Activated CD8-positive, alpha-beta memory T cell treated with anti-CD3 and anti-CD28 coated beads for 1 hour (primary cell): ENCODE measurements around the gene REEP3.

Experiments used
- DNase-seq, 2 donors: peaks; one replicate each; pipeline ENCODE4 v3.0.0-alpha.2; 2020; ENCODE audit warnings: low read depth in 1 of 2; ENCODE audit errors: extremely low read depth in 1 of 2

The REEP3 gene

DNA sequence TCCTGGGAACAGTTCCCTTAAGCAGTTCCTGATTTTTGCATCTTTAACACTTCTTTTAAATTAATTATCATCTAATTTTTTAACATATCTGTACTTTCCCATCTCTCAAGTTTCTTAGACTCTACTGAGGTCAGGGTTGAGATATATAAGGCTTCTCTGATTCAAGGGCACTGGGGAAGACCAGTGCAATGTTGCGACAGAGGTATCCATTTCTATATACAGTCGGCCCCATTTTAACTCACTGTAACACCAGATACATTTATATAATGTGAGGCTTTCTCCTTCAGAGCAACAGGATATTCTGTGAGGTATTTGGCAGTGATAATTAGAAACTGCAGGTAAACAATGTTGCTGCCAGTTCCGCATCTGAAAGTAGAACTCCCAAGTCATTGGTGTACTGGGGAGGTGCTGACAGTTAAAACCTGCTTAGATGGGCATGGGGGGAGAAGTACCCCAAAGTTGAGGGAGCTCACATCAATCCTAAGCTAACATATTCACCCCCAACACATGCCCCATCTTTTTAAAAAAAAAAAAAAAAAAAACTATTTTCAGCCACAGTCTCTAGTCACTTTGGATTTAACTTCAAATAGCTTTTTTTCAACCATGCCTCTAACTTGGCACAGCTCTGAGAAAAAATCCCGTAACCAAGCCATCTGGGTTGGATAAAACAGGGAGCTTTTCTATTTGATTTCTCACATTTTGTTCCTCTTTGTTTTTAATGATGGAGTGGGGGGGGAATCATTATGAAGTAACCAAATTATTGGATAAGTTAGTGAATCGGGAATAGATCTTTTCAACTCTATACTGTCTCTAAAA lies 62.9 kb downstream of the REEP3 start:
- DNase-seq, result no peak

DNA sequence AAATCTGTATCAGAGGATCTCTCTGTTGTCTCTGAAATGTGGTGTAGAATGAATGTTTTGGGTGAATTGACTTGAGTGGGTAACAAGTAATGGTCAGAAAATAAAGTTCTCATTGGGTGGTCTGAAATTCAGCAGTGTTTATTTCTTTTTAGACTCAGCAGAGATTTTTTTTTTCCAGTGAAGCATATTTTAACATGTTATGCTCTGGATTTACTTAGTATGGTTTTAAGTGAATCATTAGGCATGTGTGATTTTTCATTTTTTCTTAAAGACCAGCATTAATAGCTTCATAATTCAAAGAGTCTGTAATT lies 63.5 kb downstream of the REEP3 start:
- DNase-seq, result no peak

DNA sequence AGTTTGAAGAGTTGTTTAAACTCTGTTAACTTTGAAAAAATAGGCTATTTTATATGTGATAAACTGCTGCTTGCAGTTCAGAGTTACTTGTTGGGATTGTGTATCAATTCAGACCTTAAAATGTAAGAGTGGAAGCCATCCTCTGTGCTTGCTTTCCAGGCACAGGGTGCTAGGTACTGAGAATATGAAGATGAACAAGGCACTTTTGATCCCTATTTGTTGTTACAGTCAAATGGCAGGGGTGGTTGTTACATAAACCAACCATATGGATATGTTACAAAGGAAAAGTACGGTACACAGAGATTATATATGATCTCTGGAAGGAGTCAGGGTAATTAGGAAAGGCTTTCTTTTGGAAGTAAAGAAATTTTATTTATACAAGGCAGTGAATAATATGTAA lies 63.8 kb downstream of the REEP3 start:
- no peak for DNase-seq

GRCh38 chr10:63586043-63586442 lies 64.8 kb downstream of the REEP3 start:
- DNase-seq, result no peak

DNA sequence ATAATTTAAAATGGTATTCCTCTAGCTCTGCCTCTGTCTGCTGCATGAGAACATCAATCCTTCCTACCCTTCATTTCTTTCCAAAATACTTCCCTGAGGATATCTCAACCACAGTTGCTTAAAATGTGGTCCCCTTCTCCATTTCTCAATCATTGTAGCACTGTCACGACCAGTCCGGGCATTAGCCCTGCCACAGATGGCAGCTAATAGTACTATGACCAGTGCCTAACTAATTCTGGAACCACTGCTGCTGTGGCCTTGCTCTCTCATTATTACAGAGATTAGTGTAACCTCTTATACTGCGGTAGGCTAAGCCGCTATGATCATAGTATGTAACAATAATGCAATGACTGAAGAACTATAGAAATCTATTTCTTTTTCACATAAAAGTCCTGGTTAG lies 66.0 kb downstream of the REEP3 start:
- DNase-seq, result no peak

GRCh38 chr10:63588436-63589167 lies 67.4 kb downstream of the REEP3 start:
- DNase-seq, result no peak

DNA sequence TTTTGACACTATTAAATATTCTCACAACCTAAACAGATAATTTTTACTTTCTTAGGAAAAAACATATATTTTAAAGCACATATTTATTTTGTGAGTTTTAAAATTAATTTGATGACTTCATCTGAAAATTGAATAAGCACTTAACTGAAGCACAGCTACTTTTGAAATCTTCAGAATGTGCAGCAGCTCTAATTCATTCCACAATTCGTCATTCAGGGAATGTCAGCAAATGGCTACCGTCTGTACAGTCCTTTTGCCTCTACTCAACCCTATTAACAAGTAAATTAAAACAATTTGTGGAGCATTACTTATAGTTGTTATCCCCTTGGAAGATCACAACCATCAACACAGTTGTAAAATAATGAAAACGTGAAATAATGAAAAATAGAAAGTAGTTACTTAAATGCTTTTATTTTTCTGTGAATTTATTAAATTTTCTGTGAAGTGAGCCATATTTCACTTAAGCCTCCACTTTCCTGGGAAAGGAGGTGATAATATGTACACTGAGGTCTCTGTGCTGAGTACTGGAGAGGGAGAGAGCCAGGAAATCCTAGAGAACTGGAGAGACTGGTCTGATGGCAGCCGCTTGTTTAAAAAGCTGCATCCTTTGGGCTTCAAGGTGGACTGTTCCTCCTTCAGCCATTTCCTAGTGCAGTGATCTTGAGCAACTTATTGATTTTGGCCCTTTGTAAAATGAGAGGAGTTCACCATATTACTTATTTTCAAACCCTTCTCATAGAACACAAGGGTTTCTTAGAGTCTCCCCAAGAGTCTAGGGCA lies 70.6 kb downstream of the REEP3 start:
- no peak for DNase-seq

DNA sequence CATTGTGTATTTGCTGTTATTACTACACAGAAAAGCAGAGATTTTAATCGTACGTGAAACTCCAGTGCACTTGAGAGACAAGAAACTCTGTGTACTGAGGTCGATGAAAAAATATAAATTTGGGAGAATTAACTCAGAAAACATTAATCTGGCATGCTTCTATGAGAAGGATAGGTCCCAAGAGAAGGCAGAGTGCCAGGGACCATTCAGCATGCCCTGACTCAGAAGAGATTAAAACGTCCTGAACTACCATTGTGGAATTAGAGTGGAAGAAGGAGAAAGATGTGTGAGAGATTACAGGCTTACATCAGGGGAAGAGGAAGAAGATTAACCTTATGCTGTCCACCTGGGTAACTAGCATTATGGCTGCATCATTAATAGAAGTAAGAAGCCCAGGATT lies 72.4 kb downstream of the REEP3 start:
- no peak for DNase-seq

GRCh38 chr10:63595072-63595471 lies 73.9 kb downstream of the REEP3 start:
- DNase-seq, result no peak

DNA sequence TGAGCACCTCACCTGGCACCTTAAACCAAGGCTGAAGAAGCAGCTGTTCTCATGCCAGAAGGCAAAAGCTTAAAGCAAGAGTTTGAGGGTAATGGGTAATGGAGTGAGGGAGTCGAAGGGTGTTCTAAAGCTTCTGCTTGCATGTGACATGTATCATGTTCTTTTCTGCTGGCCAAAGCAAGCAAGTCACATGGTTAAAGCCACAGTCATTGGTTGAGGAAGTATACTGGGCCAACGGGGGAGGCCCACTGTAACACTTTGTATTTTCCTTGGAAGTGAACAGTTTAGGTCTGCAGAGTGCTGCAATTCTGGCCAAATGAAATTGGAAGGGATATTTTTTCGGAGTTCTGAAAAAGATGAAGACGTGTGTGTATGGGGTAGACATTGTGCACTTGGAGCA lies 75.7 kb downstream of the REEP3 start:
- DNase-seq, result no peak

- DNase-seq, result no peak
Measured at GRCh38 chr10:63600540-63600939, 79.3 kb downstream of the REEP3 start.

- no peak for DNase-seq
Measured at GRCh38 chr10:63603709-63604445, 82.7 kb downstream of the REEP3 start.

GRCh38 chr10:63605197-63605967 lies 84.2 kb downstream of the REEP3 start:
- DNase-seq, result no peak

DNA sequence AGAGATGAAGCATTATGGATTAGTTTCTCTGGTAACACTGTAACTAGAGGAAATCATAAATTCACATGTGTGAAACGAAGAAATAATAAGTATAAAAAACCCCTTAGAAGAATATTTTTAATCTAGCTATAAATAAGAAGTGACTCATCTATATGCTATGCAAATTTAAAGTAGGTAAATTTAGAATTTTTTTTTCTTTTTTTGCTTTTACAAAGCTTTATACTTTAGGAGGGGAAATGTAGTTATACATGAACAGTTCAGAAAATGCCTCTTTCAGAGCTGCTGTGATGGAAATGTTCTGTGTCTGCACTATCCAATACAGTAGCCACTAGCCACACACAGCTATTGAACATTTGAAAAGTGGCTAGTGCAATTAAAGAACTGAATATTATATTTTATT lies 87.3 kb downstream of the REEP3 start:
- no peak for DNase-seq

- no peak for DNase-seq
Measured at GRCh38 chr10:63611078-63611477, 89.9 kb downstream of the REEP3 start.

DNA sequence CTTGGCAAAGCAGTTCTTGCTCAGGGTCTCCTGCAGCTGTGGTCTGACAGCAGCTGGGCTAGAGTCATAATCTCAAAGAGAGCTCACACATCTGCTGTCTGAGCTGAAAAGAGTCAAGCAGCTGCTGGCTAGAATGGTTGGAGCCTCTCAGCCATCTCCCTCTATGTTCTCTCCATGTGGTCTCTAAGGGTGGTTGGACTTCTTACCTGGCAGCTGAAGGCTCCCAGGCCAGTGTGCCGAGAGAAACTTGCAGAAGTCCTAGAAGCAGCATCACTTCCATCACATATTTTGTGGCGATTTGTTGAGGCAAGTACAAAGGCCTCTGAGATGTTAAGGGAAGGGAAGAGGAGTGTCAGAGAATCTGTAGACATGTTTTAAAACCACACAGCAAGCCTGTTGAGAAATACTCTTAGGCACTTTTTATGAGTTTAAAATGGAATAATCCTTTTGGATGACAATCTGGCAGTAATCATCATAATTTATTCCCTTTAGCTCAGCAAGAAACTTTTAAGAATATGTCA lies 93.2 kb downstream of the REEP3 start:
- no peak for DNase-seq

- DNase-seq, result no peak
Measured at GRCh38 chr10:63618552-63618951, 97.4 kb downstream of the REEP3 start.

- DNase-seq, result no peak
Measured at GRCh38 chr10:63619426-63619825, 98.2 kb downstream of the REEP3 start.

GRCh38 chr10:63622097-63622496 lies 100.9 kb downstream of the REEP3 start:
- DNase-seq, result no peak

DNA sequence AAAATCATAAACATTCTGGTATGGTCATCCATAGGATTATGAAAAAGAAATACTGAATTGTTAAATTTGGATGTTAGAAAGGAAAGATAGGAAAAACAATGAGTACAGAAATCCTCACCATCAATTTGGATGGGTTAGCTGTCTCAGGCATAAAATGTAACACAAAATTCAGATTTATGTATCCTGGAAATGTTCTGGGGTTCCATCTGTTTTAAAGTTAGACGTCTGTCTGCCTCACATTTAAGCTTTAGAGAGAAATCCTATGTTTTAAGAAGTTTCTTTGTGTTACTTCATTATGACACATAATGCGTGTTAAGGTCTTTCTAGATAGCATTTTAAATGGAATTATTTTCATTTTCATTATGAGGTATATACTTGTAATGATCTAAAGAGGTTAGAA lies 103.5 kb downstream of the REEP3 start:
- DNase-seq, result no peak
